Type B pancreatic cell (in vitro differentiated cells): ENCODE measurements around the gene MAP3K9. TPM values are rescaled to one million over a fixed set of nuclear protein-coding genes. Genes with fewer than 3 reads are reported as not detected.

Source experiments
- DNase-seq: peaks from one replicate; pipeline ENCODE4 v3.0.0; 2021; ENCODE audit warnings: mixed read lengths; ENCODE audit not compliant: unreplicated experiment; ENCODE audit errors: extremely low spot score
- H3K27ac Mint-ChIP-seq: 2 replicates; pipeline ENCODE4 v1.8.0; 2021; ENCODE audit warnings: mild to moderate bottlenecking, mixed read lengths
- H3K27me3 Mint-ChIP-seq: 2 replicates; pipeline ENCODE4 v1.8.0; 2021; ENCODE audit warnings: mixed read lengths
- H3K36me3 Mint-ChIP-seq: 2 replicates; pipeline ENCODE4 v1.8.0; 2021; ENCODE audit warnings: mixed read lengths
- H3K4me1 Mint-ChIP-seq: one replicate; pipeline ENCODE4 v1.8.0; 2021; ENCODE audit warnings: mixed read lengths; ENCODE audit not compliant: unreplicated experiment
- H3K4me3 Mint-ChIP-seq: 2 replicates; pipeline ENCODE4 v1.8.0; 2021; ENCODE audit warnings: mild to moderate bottlenecking, mixed read lengths
- H3K9me3 Mint-ChIP-seq: 2 replicates; pipeline ENCODE4 v1.8.0; 2021; ENCODE audit warnings: mixed read lengths
- total RNA-seq: library from RNA; stranded (reverse); gene quantifications from 2 replicates; pipeline ENCODE4 v1.2.1, GENCODE V29; 2021; ENCODE audit warnings: low replicate concordance
- TF ChIP-seq, protein P1 (sequence below): fragments of 200-600 bp; sonication (generic); conservative IDR thresholded peaks from 2 replicates; pipeline ENCODE4 v1.5.0; 2021; ENCODE audit warnings: antibody characterized with exemption, mild to moderate bottlenecking

MAP3K9 gene
- total RNA-seq, 1 donor from 2014 or later, result 14.9 TPM

DNA sequence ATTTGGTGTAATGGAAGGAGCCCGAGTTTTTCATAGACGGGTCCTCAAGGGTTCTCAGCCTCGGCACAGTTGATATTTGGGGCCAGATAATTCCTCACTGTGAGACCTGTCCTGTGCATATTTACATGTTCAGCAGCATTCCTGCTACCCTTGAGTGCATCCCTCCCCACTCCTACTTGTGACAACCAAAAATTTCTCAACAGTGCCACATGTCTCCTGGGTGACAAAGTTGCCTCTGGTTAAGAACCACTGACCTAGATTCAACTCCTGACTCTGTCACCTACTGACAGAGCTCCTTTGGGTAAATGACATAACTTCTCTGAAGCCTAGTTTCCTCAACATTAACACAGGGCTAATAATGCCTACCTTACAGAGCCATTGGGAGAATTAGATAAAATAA, 107.2 kb downstream of the MAP3K9 start:
- H3K4me3 Mint-ChIP-seq, result peak overlapping the region; percentile 63
- H3K4me1 Mint-ChIP-seq, result peaks cover 9% of the 10 kb centered on the region
- H3K27ac Mint-ChIP-seq, result peak overlapping the region; percentile 88
- H3K27me3 Mint-ChIP-seq, result peaks cover 5% of the 10 kb centered on the region
- H3K9me3 Mint-ChIP-seq, result peaks cover 5% of the 10 kb centered on the region
- TF ChIP-seq, protein P1, sequence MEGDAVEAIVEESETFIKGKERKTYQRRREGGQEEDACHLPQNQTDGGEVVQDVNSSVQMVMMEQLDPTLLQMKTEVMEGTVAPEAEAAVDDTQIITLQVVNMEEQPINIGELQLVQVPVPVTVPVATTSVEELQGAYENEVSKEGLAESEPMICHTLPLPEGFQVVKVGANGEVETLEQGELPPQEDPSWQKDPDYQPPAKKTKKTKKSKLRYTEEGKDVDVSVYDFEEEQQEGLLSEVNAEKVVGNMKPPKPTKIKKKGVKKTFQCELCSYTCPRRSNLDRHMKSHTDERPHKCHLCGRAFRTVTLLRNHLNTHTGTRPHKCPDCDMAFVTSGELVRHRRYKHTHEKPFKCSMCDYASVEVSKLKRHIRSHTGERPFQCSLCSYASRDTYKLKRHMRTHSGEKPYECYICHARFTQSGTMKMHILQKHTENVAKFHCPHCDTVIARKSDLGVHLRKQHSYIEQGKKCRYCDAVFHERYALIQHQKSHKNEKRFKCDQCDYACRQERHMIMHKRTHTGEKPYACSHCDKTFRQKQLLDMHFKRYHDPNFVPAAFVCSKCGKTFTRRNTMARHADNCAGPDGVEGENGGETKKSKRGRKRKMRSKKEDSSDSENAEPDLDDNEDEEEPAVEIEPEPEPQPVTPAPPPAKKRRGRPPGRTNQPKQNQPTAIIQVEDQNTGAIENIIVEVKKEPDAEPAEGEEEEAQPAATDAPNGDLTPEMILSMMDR, result no peak
- H3K36me3 Mint-ChIP-seq, result no peaks in the 10 kb centered on the region
- no peak for DNase-seq

- Mint-ChIP-seq H3K27ac (peak overlapping the region; percentile 88), H3K27me3 (peaks cover 5% of the 10 kb centered on the region), H3K9me3 (peaks cover 5% of the 10 kb centered on the region), H3K4me3 (no peak overlapping the region), H3K36me3 (no peaks in the 10 kb centered on the region), H3K4me1 (peaks cover 9% of the 10 kb centered on the region)
- no peak for DNase-seq
- TF ChIP-seq, protein P1, result no peak
Measured at GRCh38 chr14:70701610-70702009, 107.7 kb downstream of the MAP3K9 start.

- TF ChIP-seq, protein P1, result no peak
- peaks cover 5% of the 10 kb centered on the region for H3K9me3 Mint-ChIP-seq
- peak overlapping the region; percentile 15 for H3K27ac Mint-ChIP-seq
- H3K4me3 Mint-ChIP-seq, result no peak overlapping the region
- no peaks in the 10 kb centered on the region for H3K36me3 Mint-ChIP-seq
- peaks cover 5% of the 10 kb centered on the region for H3K27me3 Mint-ChIP-seq
- DNase-seq, result no peak
- H3K4me1 Mint-ChIP-seq, result peaks cover 5% of the 10 kb centered on the region
Measured at GRCh38 chr14:70700955-70701585, 108.2 kb downstream of the MAP3K9 start.

DNA sequence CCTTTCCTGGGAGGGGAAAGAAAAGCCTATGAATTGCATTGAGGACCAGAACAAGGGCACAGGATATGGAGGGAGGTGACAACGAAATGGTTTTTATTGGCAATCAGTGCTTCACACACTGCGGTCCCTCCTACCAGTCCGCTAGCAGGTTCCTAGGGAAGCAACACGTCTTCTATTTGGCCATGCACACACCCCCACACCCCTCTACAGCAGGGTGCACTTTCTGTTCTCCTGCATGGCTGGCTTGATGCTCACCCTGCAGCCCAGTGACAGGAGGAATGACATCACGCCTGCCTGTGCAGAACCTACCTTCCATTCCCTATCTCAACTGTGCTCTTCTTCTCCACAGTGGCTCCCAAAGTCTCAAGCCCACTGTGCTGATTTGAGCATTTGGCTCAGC, 109.7 kb downstream of the MAP3K9 start:
- H3K27me3 Mint-ChIP-seq, result no peaks in the 10 kb centered on the region
- H3K4me1 Mint-ChIP-seq, result no peaks in the 10 kb centered on the region
- no peaks in the 10 kb centered on the region for H3K9me3 Mint-ChIP-seq
- peak overlapping the region; percentile 66 for H3K27ac Mint-ChIP-seq
- no peak for DNase-seq
- no peak overlapping the region for H3K4me3 Mint-ChIP-seq
- TF ChIP-seq, protein P1, result no peak
- H3K36me3 Mint-ChIP-seq, result no peaks in the 10 kb centered on the region

DNA sequence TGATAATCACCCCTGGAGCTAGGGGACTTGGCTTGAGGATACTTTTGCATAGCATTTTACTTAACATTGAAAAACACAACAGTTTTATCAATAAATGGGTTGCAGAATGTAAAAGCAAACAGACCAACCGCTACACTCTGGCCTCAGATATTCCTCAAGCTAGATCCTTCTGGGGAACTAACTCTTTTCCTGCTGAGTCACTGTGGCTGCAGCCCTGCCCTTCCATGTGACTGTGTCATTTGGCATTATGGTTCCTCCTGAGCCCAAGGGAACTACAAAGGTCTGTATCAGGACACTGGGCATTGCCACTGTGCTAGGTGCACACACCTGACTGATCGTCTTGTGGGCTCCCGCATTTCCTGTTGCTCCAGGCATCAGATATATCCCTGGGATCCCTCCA, 111.0 kb downstream of the MAP3K9 start:
- H3K9me3 Mint-ChIP-seq, result no peaks in the 10 kb centered on the region
- H3K4me3 Mint-ChIP-seq, result no peak overlapping the region
- H3K36me3 Mint-ChIP-seq, result no peaks in the 10 kb centered on the region
- peak overlapping the region; percentile 67 for H3K27ac Mint-ChIP-seq
- no peak for DNase-seq
- TF ChIP-seq, protein P1, result no peak
- no peaks in the 10 kb centered on the region for H3K4me1 Mint-ChIP-seq
- no peaks in the 10 kb centered on the region for H3K27me3 Mint-ChIP-seq
